ENCODE results near the gene SMARCA2.
A peak's percentile ranks its signal among the peaks of the same experiment; 100 is the strongest.

The SMARCA2 gene

GRCh38 chr9:2106666-2107065 lies 91.5 kb downstream of the SMARCA2 start:
- DNase-seq, result no peak

- DNase-seq, result no peak
These were observed 92.8 kb downstream of the SMARCA2 start for GRCh38 chr9:2107906-2108451.

GRCh38 chr9:2109069-2109650 lies 94.0 kb downstream of the SMARCA2 start:
- DNase-seq, result no peak

- no peak for DNase-seq
These were observed 94.9 kb downstream of the SMARCA2 start for GRCh38 chr9:2110036-2110435.

- peak; percentile 51 for DNase-seq
These were observed 100.9 kb downstream of the SMARCA2 start for GRCh38 chr9:2116073-2116472.

GRCh38 chr9:2117527-2117926 lies 102.4 kb downstream of the SMARCA2 start:
- no peak for DNase-seq

- DNase-seq, result no peak
These were observed 104.4 kb downstream of the SMARCA2 start for GRCh38 chr9:2119566-2119965.

- no peak for DNase-seq
These were observed 106.0 kb downstream of the SMARCA2 start for GRCh38 chr9:2120926-2121689.

GRCh38 chr9:2122299-2122698 lies 107.2 kb downstream of the SMARCA2 start:
- DNase-seq, result no peak

- DNase-seq, result no peak
These were observed 110.8 kb downstream of the SMARCA2 start for GRCh38 chr9:2125906-2126305.

GRCh38 chr9:2126331-2126803 lies 111.2 kb downstream of the SMARCA2 start:
- no peak for DNase-seq

- no peak for DNase-seq
These were observed 112.3 kb downstream of the SMARCA2 start for GRCh38 chr9:2127486-2127885.

GRCh38 chr9:2128141-2128540 lies 113.0 kb downstream of the SMARCA2 start:
- DNase-seq, result no peak

- DNase-seq, result no peak
These were observed 113.5 kb downstream of the SMARCA2 start for GRCh38 chr9:2128618-2129017.

GRCh38 chr9:2130941-2131340 lies 115.8 kb downstream of the SMARCA2 start:
- no peak for DNase-seq

GRCh38 chr9:2132484-2133082 lies 117.4 kb downstream of the SMARCA2 start:
- peak; percentile 63 for DNase-seq

- DNase-seq, result no peak
These were observed 119.2 kb downstream of the SMARCA2 start for GRCh38 chr9:2134391-2134790.

GRCh38 chr9:2138646-2139045 lies 123.5 kb downstream of the SMARCA2 start:
- DNase-seq, result no peak

- no peak for DNase-seq
These were observed 125.6 kb downstream of the SMARCA2 start for GRCh38 chr9:2140600-2141223.

- no peak for DNase-seq
These were observed 127.1 kb downstream of the SMARCA2 start for GRCh38 chr9:2142212-2142611.

- DNase-seq, result peak; percentile 67
These were observed 129.5 kb downstream of the SMARCA2 start for GRCh38 chr9:2144619-2145018.

GRCh38 chr9:2145746-2146145 lies 130.6 kb downstream of the SMARCA2 start:
- no peak for DNase-seq

GRCh38 chr9:2146700-2147099 lies 131.6 kb downstream of the SMARCA2 start:
- DNase-seq, result peak; percentile 21
